Measurements from ENCODE around the gene ATP1A1. TPM values are rescaled to one million over a fixed set of nuclear protein-coding genes. Genes with fewer than 3 reads are reported as not detected.
A peak's percentile ranks its signal among the peaks of the same experiment; 100 is the strongest.

Gene ATP1A1
- 192 TPM for total RNA-seq
- long read RNA-seq, transcript ATP1A1-201 (23 exons, 3,654 nt) = major isoform, 92 of 148 reads
- long read RNA-seq, partial matches to known transcripts = 39 of 148 reads
- long read RNA-seq, other reads (novel, unspliced or antisense) = 14 of 148 reads

DNA sequence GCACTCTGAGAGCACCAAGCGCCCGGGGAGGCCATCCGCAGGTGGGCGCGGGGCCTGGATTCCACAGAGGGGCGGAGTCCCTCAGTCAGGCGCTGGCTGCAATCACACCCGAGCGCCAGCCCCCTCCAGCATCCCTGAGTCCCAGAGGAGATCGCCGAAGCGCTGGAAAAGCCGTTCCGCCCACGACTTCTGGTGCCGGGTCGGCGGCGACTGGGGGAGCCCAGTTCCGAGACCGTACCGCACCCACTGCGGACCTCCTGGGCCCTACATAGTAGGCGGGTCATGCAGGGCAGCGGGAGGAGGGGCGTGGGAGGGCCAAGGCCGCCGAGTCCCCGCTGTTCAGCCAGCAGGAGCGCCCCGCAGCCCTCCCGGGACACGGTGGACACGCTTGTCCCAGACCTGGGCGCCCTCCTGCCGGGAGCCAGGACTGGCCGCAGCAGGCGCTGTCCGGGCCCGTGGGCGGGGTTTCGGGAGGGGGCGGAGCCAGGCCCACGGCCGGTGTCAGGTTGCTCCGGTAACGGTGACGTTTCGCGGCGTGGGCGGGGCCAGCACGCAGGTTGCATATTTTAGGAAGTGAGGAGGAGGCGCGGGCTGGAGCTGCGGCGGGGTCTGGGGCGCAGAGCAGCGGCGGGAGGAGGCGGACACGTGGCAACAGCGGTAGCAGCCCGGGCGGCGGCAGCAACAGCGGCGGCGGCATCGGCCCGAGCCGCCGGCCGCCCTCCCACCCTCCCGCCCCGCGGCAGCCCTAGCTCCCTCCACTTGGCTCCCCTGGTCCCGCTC is at the start of gene ATP1A1:
Gene ATP1A1, plus strand, starts transcription at position 594 of the 780 bp plus-strand sequence. CDS start 268 bp downstream, outside the sequence.
- intact Hi-C loops (cut with DNase I) = loop anchor here (5.0 kb wide), 1 partner anchor 221 kb away; no protein-coding TSS in a partner anchor
- peak; percentile 100 for DNase-seq (ENCODE audit: low spot score)

GRCh38 chr1:116323491-116323890 is 49.6 kb upstream of the ATP1A1 start:
- intact Hi-C loops (cut with DNase I) = no loop called here
- DNase-seq (ENCODE audit: low spot score) = no peak

- intact Hi-C loops (cut with DNase I) = no loop called here
These were observed 48.6 kb upstream of the ATP1A1 start for GRCh38 chr1:116324411-116324810.

GRCh38 chr1:116325104-116325503 is 47.9 kb upstream of the ATP1A1 start:
- intact Hi-C loops (cut with DNase I) = no loop called here
- DNase-seq (ENCODE audit: low spot score) = no peak

More at GRCh38 chr1:116324411-116324810, 48.6 kb upstream of the ATP1A1 start:
- no peak for DNase-seq (ENCODE audit: low spot score)

DNA sequence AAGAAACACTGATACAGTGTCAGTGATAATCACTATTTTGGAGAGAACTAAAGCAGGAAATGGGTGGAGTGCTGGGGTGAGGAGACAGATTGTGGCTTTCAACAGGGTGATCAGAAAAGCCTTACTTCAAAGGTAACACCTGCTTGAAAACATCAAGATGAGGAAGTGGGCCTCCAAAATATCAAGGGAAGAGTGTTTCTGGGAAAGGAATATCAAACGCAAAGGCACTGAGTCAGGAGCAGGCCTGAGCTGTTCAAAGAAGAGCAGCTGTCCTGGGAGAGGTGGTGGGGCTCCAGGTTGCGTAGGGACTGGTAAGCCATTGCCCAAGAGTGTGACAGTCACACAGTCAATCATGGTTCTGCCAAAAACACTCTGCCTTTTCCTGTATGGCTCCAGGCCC is 47.1 kb upstream of the ATP1A1 start:
- no peak for DNase-seq (ENCODE audit: low spot score)

GRCh38 chr1:116326486-116326885 is 46.6 kb upstream of the ATP1A1 start:
- intact Hi-C loops (cut with DNase I) = no loop called here
- DNase-seq (ENCODE audit: low spot score) = no peak

More for the DNA sequence above, 47.1 kb upstream of the ATP1A1 start:
- intact Hi-C loops (cut with DNase I) = no loop called here

GRCh38 chr1:116328671-116329070 is 44.4 kb upstream of the ATP1A1 start:
- no peak for DNase-seq (ENCODE audit: low spot score)
- intact Hi-C loops (cut with DNase I) = no loop called here

DNA sequence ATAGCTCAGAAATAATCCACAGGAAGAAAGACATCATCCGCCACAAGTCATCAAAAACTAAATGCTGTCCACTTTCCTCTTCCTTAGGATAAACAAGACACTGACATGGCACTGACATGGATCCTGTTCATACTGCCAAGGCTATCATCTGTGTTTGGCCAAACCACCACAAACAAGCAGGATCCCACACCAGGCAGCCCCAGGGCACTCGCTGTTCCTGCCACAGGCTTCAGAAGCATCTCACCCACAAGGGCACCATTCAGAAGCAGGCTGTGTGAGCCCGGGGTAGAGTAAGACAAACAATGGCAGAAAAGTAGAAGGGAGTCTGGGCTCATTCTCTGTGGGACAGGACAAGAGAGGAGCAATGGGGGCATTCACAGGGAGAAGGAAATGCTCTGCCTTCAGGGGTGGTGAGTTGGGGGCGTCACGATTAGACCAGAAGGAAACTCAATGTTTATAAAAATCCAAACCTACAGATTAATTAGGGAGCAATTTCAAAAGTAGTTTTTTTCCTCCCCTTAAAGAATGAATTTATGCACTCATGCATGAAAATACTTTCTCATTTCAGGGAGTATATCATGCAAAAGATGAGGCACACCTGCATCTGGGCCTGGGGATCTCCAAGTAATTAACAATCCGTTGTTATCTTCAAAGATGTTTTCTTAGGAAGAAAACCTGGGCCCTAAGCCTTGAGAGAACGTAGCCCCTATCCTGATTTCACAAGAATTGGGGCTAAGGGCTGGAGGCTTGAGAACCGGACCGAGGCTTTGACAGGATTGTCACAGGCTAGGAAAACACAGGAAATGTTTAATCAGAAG is 43.3 kb upstream of the ATP1A1 start:
- intact Hi-C loops (cut with DNase I) = no loop called here
- DNase-seq (ENCODE audit: low spot score) = no peak

GRCh38 chr1:116330342-116330652 is 42.7 kb upstream of the ATP1A1 start:
- no peak for DNase-seq (ENCODE audit: low spot score)
- intact Hi-C loops (cut with DNase I) = no loop called here

DNA sequence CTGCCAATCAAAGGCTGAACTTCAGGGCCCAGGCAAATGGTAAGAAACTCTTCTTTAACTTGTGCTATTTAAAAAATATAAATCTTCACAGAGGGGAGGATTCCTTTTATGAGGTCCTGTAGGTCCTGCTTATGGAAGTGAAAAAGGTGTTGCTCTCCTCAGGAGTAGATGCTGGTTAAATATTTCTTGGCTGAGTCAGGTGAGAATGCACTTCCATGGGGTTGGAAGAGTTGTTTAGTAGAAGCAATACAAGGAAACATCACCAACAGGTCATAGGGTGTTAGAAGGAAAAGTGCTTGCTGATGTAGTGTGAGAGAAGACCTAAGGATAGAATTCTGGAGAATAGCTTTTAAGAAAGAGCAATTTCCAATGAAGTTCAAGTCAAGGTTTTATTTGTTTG is 42.2 kb upstream of the ATP1A1 start:
- intact Hi-C loops (cut with DNase I) = no loop called here
- no peak for DNase-seq (ENCODE audit: low spot score)

- no peak for DNase-seq (ENCODE audit: low spot score)
- intact Hi-C loops (cut with DNase I) = no loop called here
These were observed 41.5 kb upstream of the ATP1A1 start for GRCh38 chr1:116331523-116331922.

DNA sequence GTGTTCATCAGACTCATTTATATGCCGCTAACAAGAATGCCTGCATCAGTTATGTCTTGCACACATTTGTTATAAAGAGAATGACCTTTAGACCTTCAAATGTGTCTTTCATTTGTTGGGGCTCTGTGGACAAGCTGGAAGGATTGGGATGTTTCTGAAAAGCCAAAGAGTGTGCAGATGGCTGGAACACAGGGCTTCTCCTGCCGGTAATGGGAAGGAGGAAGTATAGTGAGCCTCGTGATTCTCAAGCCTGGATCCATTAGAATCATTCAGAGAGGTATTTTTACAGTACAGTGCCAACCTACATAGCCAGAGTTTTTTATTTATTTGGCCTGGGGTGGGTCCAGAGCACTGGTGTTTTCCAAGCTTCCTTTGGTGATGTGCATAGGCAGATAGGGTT is 40.6 kb upstream of the ATP1A1 start:
- no peak for DNase-seq (ENCODE audit: low spot score)
- intact Hi-C loops (cut with DNase I) = no loop called here

- intact Hi-C loops (cut with DNase I) = no loop called here
- no peak for DNase-seq (ENCODE audit: low spot score)
These were observed 39.7 kb upstream of the ATP1A1 start for GRCh38 chr1:116333171-116334014.

DNA sequence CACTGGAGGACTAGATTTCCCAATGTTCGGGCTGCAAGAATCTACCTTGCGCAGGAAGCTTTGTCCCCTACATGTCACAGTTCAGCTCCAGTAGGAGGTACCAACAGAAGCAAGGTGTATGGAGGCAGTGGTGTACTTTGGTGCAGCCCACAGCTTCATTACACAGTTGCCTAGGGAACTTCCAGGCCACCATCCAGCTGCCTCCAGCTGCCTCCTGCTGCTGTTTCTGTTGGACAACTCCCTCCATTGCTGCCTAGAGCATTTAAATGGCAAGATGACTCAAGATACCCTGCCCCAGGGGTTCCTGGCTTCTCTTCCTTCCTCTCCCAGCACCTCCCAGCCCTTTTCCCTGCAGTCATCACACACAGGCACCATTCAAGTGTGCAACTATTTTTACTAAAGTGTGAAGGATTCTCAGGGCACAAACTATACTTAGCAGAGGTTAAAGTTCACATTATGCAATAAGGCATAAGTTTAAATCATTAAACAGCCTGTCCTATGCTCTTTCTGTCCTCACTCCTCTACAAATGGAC is 39.0 kb upstream of the ATP1A1 start:
- DNase-seq (ENCODE audit: low spot score) = no peak
- intact Hi-C loops (cut with DNase I) = no loop called here

- no peak for DNase-seq (ENCODE audit: low spot score)
- intact Hi-C loops (cut with DNase I) = no loop called here
These were observed 38.0 kb upstream of the ATP1A1 start for GRCh38 chr1:116334868-116335635.

- intact Hi-C loops (cut with DNase I) = no loop called here
- DNase-seq (ENCODE audit: low spot score) = no peak
These were observed 37.0 kb upstream of the ATP1A1 start for GRCh38 chr1:116335850-116336624.

- intact Hi-C loops (cut with DNase I) = no loop called here
These were observed 35.6 kb upstream of the ATP1A1 start for GRCh38 chr1:116337398-116337797.

GRCh38 chr1:116338400-116338799 is 34.6 kb upstream of the ATP1A1 start:
- DNase-seq (ENCODE audit: low spot score) = no peak
- intact Hi-C loops (cut with DNase I) = no loop called here

More at GRCh38 chr1:116337398-116337797, 35.6 kb upstream of the ATP1A1 start:
- no peak for DNase-seq (ENCODE audit: low spot score)

Data from cardiac septum (tissue), 1 donor.